Uterus (tissue), 4 donors: ENCODE data around the gene MLEC. TPM values are rescaled to one million over a fixed set of nuclear protein-coding genes. Genes with fewer than 3 reads are reported as not detected.

ENCODE experiments used
- DNase-seq, 2 donors: peaks; one replicate each; pipeline ENCODE4 v3.0.0-alpha.2; 2019 to 2020
- H3K27ac ChIP-seq, 2 donors: fragments of 200-600 bp; sonication (generic); 1 replicate in 1 of 2; 2 replicates in 1 of 2; pipeline ENCODE4 v1.5.1; 2016 to 2018
- H3K27me3 ChIP-seq, 2 donors: fragments of 200-600 bp; sonication (generic); one replicate each; pipeline ENCODE4 v1.5.1; 2018 to 2019; ENCODE audit warnings: control low read depth in 1 of 2
- H3K36me3 ChIP-seq, 2 donors: fragments of 200-600 bp; sonication (generic); one replicate each; pipeline ENCODE4 v1.5.1; 2019; ENCODE audit warnings: control low read depth in 1 of 2
- H3K4me1 ChIP-seq, 2 donors: fragments of 200-600 bp; sonication (generic); one replicate each; pipeline ENCODE4 v1.5.1; 2018 to 2019; ENCODE audit warnings: control low read depth in 1 of 2
- H3K4me3 ChIP-seq, 2 donors: fragments of 200-600 bp; sonication (generic); 1 replicate in 1 of 2; 2 replicates in 1 of 2; pipeline ENCODE4 v1.5.1; 2018 to 2019; ENCODE audit warnings: mild to moderate bottlenecking in 1 of 2
- H3K9me3 ChIP-seq, 2 donors: fragments of 200-600 bp; sonication (generic); one replicate each; pipeline ENCODE4 v1.5.1; 2019; ENCODE audit warnings: control low read depth in 1 of 2
- POLR2A ChIP-seq, 2 donors: fragments of 450-650 bp; IDR thresholded peaks; one replicate each; pipeline ENCODE4 v1.6.1; 2016; ENCODE audit warnings: antibody characterized with exemption in 2 of 2, mild to moderate bottlenecking in 1 of 2, moderate library complexity in 1 of 2
- intact Hi-C: fragments of 100-400 bp; cut with DNase I; formaldehyde crosslinking; loops from one replicate; pipeline ENCODE4 v1.15.1; 2023; ENCODE audit warnings: low total_unique reads
- total RNA-seq, 4 donors: library from RNA; depleted of rRNA in 3 of 4; stranded (reverse); fragments of >200 nt in 3 of 4; gene quantifications; one replicate each; pipeline versions ENCODE4 v1.1.0 to v1.2.4, GENCODE V29; 2014 to 2023
- TF ChIP-seq, protein P1 (sequence below), 4 experiments: fragments of 200-600 bp in 2 of 4; fragments of 450-650 bp in 2 of 4; sonication (generic) in 2 of 4; IDR thresholded peaks; one replicate each; pipeline ENCODE4 v1.5.1; 2016 to 2019; ENCODE audit warnings: antibody characterized with exemption in 4 of 4, mild to moderate bottlenecking in 2 of 4, moderate library complexity in 1 of 4
- donor health status: DM: yes; HTN: yes; CAD: no.

Gene MLEC, protein sequence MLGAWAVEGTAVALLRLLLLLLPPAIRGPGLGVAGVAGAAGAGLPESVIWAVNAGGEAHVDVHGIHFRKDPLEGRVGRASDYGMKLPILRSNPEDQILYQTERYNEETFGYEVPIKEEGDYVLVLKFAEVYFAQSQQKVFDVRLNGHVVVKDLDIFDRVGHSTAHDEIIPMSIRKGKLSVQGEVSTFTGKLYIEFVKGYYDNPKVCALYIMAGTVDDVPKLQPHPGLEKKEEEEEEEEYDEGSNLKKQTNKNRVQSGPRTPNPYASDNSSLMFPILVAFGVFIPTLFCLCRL
- 100 to 1,000 TPM in 1 of 4 donors, 10 to 100 TPM in 3; 15.6 to 108 (median 53.5) TPM for total RNA-seq

- peak; percentile 81 to 82 for TF ChIP-seq POLR2A (IDR thresholded peaks at IDR 0.05)
- TF ChIP-seq, protein P1, sequence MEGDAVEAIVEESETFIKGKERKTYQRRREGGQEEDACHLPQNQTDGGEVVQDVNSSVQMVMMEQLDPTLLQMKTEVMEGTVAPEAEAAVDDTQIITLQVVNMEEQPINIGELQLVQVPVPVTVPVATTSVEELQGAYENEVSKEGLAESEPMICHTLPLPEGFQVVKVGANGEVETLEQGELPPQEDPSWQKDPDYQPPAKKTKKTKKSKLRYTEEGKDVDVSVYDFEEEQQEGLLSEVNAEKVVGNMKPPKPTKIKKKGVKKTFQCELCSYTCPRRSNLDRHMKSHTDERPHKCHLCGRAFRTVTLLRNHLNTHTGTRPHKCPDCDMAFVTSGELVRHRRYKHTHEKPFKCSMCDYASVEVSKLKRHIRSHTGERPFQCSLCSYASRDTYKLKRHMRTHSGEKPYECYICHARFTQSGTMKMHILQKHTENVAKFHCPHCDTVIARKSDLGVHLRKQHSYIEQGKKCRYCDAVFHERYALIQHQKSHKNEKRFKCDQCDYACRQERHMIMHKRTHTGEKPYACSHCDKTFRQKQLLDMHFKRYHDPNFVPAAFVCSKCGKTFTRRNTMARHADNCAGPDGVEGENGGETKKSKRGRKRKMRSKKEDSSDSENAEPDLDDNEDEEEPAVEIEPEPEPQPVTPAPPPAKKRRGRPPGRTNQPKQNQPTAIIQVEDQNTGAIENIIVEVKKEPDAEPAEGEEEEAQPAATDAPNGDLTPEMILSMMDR (IDR thresholded peaks at IDR 0.05), result peak; percentile 20 to 50 (median 22)
- no peaks in the 10 kb centered on the region for H3K36me3 ChIP-seq
- no peaks in the 10 kb centered on the region for H3K27me3 ChIP-seq
- intact Hi-C loops, result no loop called here
- no peaks in the 10 kb centered on the region for H3K9me3 ChIP-seq
- peak; percentile 97 to 99 for DNase-seq
- H3K27ac ChIP-seq, result peak within 1 kb of the TSS; percentile 91 to 95
- H3K4me3 ChIP-seq, result peak within 1 kb of the TSS; percentile 81 to 96
- H3K4me1 ChIP-seq, result peaks cover 0 to 9% of the 10 kb centered on the region in 2 donors
Measured at GRCh38 chr12:120686690-120687577, at the start of gene MLEC. MLEC (plus strand) TSS chr12:120687149; CDS start chr12:120687297, 148 bp downstream.

DNA sequence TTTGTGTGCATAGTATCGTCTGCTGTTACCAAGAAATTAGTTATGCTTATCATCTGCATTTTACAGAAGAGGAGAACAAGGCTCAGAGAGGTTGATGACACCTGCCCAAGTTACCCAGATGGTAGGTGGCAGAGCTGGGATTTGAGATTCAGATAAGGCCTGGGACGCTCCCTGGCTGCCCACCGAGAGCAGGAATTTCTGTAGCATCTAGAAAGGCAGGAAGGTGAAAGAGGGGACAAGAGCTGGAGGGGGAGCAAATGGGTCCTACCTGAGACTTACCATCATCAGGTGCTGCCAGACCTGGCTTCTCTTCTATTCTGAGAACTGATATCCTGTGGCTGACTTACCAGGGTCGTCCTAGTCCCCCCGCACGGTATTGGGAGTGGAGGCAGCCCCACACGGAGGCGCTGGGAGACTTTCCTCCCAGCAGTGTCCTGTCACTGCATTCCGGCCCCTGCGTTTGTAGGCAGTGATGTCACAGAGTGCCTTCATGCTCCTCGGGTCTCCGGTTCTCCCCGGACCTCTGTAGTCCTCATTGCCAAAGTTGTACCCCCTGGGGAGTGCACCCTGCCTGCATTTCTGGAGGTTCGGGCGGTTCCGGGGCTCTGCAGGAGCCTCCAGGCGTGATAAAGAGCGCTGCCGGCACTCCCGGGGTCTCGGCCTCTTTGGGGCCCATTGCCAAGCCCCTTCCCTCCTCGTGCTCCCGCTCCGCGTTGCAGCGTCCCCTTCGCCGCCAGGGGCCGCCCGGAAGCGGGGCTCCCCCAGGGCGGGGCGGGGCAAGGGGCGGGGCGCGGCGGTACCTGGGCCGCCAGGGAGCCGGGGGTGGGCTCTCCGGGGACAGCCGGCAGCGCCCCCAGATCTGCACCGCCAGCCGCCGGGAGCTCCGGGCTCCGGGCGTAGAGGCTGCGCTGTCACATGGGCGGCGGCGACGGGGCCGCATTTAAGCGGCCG is 46.9 kb upstream of the MLEC start, which contains the start of gene CABP1:
Gene CABP1 (plus strand): TSS at position 856 of the 951 bp plus-strand sequence. CDS start 60 bp downstream, at position 916.
- H3K27ac ChIP-seq, result no peak within 1 kb of the TSS
- no peak for TF ChIP-seq POLR2A (IDR thresholded peaks at IDR 0.05)
- TF ChIP-seq, protein P1 (IDR thresholded peaks at IDR 0.05), result peak in 2 of 4 experiments; percentile 11 to 33
- H3K9me3 ChIP-seq, result no peaks in the 10 kb centered on the region
- peaks cover 12 to 31% of the 10 kb centered on the region in 2 donors for H3K27me3 ChIP-seq
- no peak for DNase-seq
- H3K4me1 ChIP-seq, result peaks cover 0 to 14% of the 10 kb centered on the region in 2 donors
- H3K4me3 ChIP-seq, result peak within 1 kb of the TSS in 1 of 2 donors; percentile 38
- H3K36me3 ChIP-seq, result no peaks in the 10 kb centered on the region
- intact Hi-C loops, result no loop called here

DNA sequence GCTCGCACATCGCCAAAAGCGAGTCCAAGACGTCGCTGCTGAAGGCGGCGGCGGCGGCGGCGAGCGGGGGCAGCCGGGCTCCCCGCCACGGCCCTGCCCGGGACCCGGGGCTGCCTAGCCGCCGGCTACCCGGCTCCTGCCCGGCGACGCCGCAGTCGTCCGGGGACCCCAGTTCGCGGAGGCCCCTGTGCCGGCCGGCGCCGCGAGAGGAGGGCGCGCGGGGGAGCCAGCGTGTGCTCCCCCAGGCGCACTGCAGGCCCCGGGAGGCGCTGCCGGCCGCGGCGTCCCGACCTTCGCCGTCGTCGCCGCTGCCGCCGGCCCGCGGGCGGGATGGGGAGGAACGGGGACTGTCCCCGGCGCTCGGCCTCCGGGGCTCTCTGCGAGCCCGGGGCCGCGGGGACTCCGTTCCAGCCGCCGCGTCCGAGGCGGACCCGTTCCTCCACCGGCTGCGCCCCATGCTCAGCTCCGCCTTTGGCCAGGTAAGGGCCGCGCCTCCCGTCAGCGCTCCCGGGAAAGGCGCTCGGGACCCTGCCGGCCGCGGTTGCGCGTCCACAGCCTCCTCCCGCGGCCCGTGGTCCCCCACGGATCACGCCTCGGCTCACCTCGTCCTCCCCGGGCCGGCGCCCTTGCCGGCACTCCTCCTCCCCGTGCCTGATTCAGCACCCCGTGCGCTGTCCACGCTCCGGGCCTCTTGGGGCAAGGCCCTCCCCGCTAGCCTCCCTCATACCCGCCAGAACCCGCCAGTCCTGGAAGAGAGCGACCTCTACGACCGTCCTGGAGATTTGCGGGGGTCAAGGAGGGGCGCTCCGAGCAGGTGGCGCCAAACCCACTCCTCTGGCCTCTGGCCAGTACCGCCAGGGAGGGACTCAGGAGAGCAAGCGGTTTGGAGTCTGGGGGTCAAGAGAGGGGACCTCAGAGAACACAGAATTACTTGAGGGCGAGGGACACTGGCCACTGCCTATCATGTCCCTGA is 45.8 kb upstream of the MLEC start:
- TF ChIP-seq, protein P1 (IDR thresholded peaks at IDR 0.05), result no peak
- no peak for TF ChIP-seq POLR2A (IDR thresholded peaks at IDR 0.05)
- Histone ChIP-seq H3K9me3 (no peaks in the 10 kb centered on the region), H3K36me3 (no peaks in the 10 kb centered on the region), H3K27me3 (peaks cover 12 to 31% of the 10 kb centered on the region in 2 donors), H3K4me1 (peaks cover 0 to 14% of the 10 kb centered on the region in 2 donors), H3K4me3 (peak overlapping the region in 1 of 2 donors; percentile 29), H3K27ac (no peak overlapping the region)
- DNase-seq, result peak in 1 of 2 donors; percentile 31
- intact Hi-C loops, result no loop called here

DNA sequence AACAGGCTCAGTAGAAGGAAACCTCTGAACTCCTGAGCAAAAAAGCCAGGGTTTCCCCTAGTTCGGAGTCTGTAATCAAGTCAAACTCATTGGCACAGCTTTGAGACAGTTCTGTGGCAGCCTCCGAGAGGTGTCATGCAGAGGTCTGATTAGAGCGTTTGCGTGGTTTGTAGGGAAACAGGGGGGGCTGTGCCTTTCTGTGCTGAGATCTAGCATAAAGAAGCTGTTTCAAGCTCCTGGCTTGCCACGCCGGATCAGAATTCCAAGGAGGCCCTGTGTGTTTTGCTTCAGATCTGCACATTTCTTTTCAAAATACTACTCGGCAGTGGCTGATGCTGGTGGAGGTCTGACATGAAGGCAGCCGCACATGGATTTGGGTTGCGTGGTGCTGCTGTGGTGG is 44.8 kb upstream of the MLEC start:
- intact Hi-C loops, result no loop called here
- H3K9me3 ChIP-seq, result no peaks in the 10 kb centered on the region
- H3K36me3 ChIP-seq, result no peaks in the 10 kb centered on the region
- no peak overlapping the region for H3K4me3 ChIP-seq
- H3K27ac ChIP-seq, result no peak overlapping the region
- DNase-seq, result no peak
- H3K27me3 ChIP-seq, result peaks cover 12 to 31% of the 10 kb centered on the region in 2 donors
- TF ChIP-seq, protein P1 (IDR thresholded peaks at IDR 0.05), result no peak
- TF ChIP-seq POLR2A (IDR thresholded peaks at IDR 0.05), result no peak
- H3K4me1 ChIP-seq, result peaks cover 0 to 14% of the 10 kb centered on the region in 2 donors
